COLO829 (cell line): Measurements from ENCODE around the gene METTL1.
"Not testable (repeated sequence)": the region's sequence is repeated elsewhere in the genome, so short reads cannot be mapped to it uniquely, and the experiment has no call there.

ENCODE experiments used
- DNase-seq: peaks from one replicate; pipeline ENCODE4 v3.0.0; 2012; ENCODE audit warnings: low spot score

The METTL1 gene

GRCh38 chr12:57796996-57797395 is 25.1 kb upstream of the METTL1 start:
- DNase-seq = no peak

DNA sequence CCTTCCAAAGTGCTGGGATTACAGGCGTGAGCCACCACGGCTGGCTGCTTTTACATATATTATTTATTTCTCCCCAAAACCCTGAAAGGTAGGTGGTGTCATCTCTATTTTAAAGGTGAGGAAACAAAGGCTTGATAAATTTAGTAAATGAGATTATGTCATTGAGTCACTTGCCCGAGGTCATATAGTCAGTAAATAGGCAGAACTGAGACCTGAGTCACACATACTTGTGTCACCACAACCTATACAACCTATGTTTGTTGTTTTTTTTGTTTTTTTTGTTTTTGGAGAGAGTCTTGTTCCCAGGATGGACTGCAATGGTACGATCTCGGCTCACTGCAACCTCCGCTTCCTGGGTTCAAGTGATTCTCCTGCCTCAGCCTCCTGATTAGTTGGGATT is 23.4 kb upstream of the METTL1 start:
- DNase-seq = no peak

- peak; percentile 39 for DNase-seq
Observed at GRCh38 chr12:57793920-57794319, 22.0 kb upstream of the METTL1 start.

DNA sequence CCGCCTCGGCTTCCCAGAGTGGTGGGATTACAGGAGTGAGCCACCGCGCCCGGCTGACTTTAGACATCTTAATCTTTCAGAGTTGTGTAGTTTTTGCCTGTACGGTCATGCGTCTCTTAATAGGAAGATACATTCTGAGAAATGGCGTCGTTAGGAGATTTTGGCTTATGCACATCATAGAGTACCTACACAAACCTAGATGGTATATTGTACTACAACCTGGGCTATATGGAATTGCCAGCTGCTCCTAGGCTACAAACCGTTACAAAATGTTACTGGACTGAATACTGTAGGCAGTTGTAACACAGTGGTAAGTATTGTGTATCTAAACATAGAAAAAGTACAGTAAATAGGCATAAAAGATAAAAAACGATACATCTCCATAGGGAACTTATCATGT is 12.0 kb upstream of the METTL1 start:
- no peak for DNase-seq

DNA sequence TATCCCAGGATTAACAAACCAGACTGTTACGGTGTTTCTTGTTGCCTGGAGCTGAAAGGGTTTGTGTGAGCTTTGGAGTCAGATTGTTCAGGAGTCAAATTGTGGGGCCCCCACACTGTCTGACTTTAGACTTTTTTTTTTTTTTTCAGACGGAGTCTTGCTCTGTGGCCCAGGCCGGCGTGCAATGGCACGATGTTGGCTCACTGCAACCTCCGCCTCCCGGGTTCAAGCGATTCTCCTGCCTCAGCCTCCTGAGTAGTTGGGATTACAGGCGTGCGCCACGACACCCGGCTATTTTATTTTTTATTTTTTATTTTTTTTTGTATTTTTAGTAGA is 11.5 kb upstream of the METTL1 start:
- DNase-seq = no peak

- DNase-seq = peak; percentile 79
Observed at GRCh38 chr12:57782608-57783465, 10.9 kb upstream of the METTL1 start, which contains the start of gene TSFM. Gene TSFM (plus strand): TSS chr12:57782787. CDS start chr12:57782802, 15 bp downstream.

DNA sequence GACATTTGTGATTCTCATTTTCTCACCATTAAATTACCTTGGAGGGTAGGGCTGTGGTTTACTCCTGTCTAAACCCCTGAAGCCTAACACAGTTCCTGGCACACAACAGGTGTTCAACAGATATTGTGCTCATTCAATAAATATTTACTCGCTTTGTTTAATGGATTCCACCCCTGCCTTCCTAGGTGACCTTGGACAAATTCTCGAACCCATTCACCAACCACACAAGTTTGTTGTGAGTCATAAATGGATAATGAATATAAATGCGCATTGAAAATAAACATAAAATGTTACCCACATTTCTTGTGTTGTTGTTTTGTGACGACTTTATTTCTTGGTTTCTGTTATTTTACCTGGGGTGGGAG is 10.3 kb upstream of the METTL1 start:
- DNase-seq = no peak

DNA sequence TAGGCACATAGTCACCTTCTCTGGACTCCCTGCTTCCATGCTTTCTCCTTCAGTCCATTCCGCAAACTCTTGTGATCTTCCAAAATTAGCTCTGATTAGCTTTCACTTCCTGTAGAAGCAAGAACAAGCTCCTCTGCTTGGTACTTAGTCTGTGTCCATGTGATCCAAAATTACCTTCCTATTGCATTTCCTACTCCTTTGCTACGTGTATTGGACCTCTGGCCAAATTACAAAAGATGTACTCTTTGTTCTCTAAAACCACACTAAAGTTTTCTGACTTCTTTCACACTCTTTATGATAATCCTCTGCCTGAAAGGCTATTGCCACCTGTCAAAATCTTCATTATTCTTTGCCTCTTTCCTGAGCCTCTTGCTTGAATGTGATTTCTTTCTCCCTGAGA is 9.9 kb upstream of the METTL1 start:
- DNase-seq = no peak

GRCh38 chr12:57781244-57781643 is 9.3 kb upstream of the METTL1 start:
- DNase-seq = no peak

GRCh38 chr12:57780284-57780897 is 8.5 kb upstream of the METTL1 start:
- no peak for DNase-seq

DNA sequence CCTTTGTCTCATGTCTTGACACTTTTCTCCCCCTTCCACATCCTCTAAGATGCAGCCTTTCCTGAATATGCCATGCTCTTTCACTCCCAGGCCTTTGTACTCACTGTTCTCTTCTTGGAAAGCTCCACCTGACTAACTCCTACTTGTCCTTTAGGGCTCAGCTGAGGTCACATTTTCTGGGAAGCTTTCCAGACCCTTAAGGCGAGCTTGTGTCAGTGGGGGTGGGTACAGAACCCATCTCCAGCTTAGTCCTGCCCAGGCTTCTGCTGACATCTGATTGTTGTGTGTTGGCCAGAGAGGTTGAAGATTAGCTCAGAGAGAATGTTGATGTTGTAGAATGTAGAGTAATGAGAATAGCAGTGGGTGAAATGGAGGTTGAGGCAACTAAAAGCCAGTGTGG is 7.8 kb upstream of the METTL1 start:
- DNase-seq = no peak

- DNase-seq = no peak
Observed at GRCh38 chr12:57777911-57778310, 6.0 kb upstream of the METTL1 start.

- no peak for DNase-seq
Observed at GRCh38 chr12:57777367-57777766, 5.5 kb upstream of the METTL1 start.

GRCh38 chr12:57776247-57776587 is 4.3 kb upstream of the METTL1 start:
- no peak for DNase-seq

GRCh38 chr12:57775563-57776246 is 3.8 kb upstream of the METTL1 start:
- DNase-seq = no peak

DNA sequence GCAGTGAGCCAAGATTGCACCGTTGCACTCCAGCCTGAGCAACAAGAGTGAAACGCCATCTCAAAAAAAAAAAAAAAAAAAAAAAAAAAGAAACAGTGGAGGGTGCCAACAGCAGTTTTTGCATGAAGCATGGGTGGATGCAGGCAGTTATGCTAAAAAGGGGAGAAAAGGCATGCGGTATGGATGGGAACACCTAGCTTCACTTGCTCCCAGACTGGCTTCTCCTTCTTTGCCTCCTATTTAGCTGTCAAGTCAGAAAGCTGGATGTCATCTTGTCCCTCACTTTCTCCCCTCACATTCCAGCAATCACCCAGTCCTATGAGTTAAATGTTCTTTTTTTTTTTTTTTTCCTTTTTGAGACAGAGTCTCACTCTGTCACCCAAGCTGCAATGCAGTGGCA is 3.1 kb upstream of the METTL1 start:
- DNase-seq = no peak

DNA sequence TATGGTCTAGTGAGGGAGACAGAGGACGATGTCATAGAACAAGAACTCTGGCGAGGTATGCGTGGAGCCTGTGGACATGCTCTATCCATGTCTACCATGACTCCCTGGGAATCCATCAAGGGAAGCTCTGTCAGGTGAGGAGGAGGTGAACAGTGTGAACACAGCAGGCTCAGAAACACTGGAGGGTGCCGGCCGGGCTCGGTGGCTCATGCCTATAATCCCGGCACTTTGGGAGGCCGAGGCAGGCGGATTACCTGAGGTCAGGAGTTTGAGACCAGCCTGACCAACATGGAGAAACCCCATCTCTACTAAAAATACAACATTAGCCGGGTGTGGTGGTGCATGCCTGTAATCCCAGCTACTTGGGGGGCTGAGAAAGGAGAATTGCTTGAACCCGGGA is 2.7 kb upstream of the METTL1 start:
- not testable (repeated sequence) for DNase-seq

- peak; percentile 66 for DNase-seq
Observed at GRCh38 chr12:57772429-57773322, 771 bp upstream of the METTL1 start, which contains the start of gene EEF1AKMT3. Gene EEF1AKMT3 (plus strand): TSS chr12:57772614. CDS start chr12:57772725, 111 bp downstream.

- peak; percentile 96 for DNase-seq
Observed at GRCh38 chr12:57771236-57771872, 551 bp downstream of the METTL1 start.

GRCh38 chr12:57770734-57771133 is 1.2 kb downstream of the METTL1 start:
- no peak for DNase-seq

DNA sequence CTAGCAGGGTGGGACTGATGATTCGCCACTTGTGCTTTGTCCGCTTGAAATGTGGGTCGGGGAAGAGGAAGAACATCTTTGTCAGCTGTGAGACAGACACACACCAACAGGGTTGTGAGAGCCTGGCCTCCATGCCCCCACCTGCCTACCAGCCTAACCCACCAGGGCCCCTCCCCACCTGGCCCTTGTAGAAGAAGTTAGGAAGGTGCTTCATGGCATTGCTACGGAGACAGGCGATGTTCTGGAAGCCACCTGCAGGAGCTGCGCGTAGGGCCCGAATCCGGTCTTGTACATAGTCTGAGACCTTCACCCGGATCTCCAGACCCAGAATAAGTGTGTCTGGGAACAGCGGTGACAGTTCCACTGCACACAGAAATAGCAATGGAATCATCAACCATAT is 2.3 kb downstream of the METTL1 start:
- no peak for DNase-seq

- DNase-seq = no peak
Observed at GRCh38 chr12:57767876-57768275, 4.0 kb downstream of the METTL1 start.
